ENCODE data around the gene EBNA1BP2.
A peak's percentile ranks its signal among the peaks of the same experiment; 100 is the strongest.

The EBNA1BP2 gene

GRCh38 chr1:43194509-43194908 is 22.4 kb upstream of the EBNA1BP2 start:
- H3K4me1 Mint-ChIP-seq, result no peaks in the 10 kb centered on the region
- no peak overlapping the region for H3K4me3 Mint-ChIP-seq
- H3K36me3 Mint-ChIP-seq, result no peaks in the 10 kb centered on the region
- no peak overlapping the region for H3K27ac Mint-ChIP-seq
- peaks cover 10% of the 10 kb centered on the region for H3K9me3 Mint-ChIP-seq
- ATAC-seq (no peak), DNase-seq (ENCODE audit: low spot score in 2 of 2) (no peak)

- no peaks in the 10 kb centered on the region for H3K36me3 Mint-ChIP-seq
- H3K4me1 Mint-ChIP-seq, result no peaks in the 10 kb centered on the region
- H3K27ac Mint-ChIP-seq, result no peak overlapping the region
- H3K4me3 Mint-ChIP-seq, result no peak overlapping the region
- H3K9me3 Mint-ChIP-seq, result peaks cover 4% of the 10 kb centered on the region
- no peak for ATAC-seq
- DNase-seq (ENCODE audit: low spot score in 2 of 2), result no peak
Measured at GRCh38 chr1:43188106-43188505, 16.0 kb upstream of the EBNA1BP2 start.

- no peak for DNase-seq (ENCODE audit: low spot score in 2 of 2)
- Mint-ChIP-seq H3K36me3 (peaks cover 4% of the 10 kb centered on the region), H3K27ac (no peak overlapping the region), H3K4me1 (no peaks in the 10 kb centered on the region), H3K4me3 (no peak overlapping the region), H3K9me3 (no peaks in the 10 kb centered on the region)
- ATAC-seq, result no peak
Measured at GRCh38 chr1:43184995-43185394, 12.9 kb upstream of the EBNA1BP2 start.

- H3K36me3 Mint-ChIP-seq, result peaks cover 4% of the 10 kb centered on the region
- H3K27ac Mint-ChIP-seq, result no peak overlapping the region
- no peaks in the 10 kb centered on the region for H3K9me3 Mint-ChIP-seq
- ATAC-seq (no peak), DNase-seq (ENCODE audit: low spot score in 2 of 2) (no peak)
- H3K4me1 Mint-ChIP-seq, result no peaks in the 10 kb centered on the region
- no peak overlapping the region for H3K4me3 Mint-ChIP-seq
Measured at GRCh38 chr1:43184388-43184787, 12.3 kb upstream of the EBNA1BP2 start.

GRCh38 chr1:43177691-43178090 is 5.6 kb upstream of the EBNA1BP2 start:
- H3K9me3 Mint-ChIP-seq, result no peaks in the 10 kb centered on the region
- H3K36me3 Mint-ChIP-seq, result peaks cover 4% of the 10 kb centered on the region
- H3K4me1 Mint-ChIP-seq, result no peaks in the 10 kb centered on the region
- H3K4me3 Mint-ChIP-seq, result no peak overlapping the region
- H3K27ac Mint-ChIP-seq, result no peak overlapping the region
- DNase-seq (ENCODE audit: low spot score in 2 of 2), result no peak
- ATAC-seq, result no peak

GRCh38 chr1:43174873-43175272 is 2.8 kb upstream of the EBNA1BP2 start:
- no peak overlapping the region for H3K4me3 Mint-ChIP-seq
- ATAC-seq (no peak), DNase-seq (ENCODE audit: low spot score in 2 of 2) (no peak)
- peaks cover 12% of the 10 kb centered on the region for H3K4me1 Mint-ChIP-seq
- H3K27ac Mint-ChIP-seq, result no peak overlapping the region
- H3K36me3 Mint-ChIP-seq, result peaks cover 23% of the 10 kb centered on the region
- no peaks in the 10 kb centered on the region for H3K9me3 Mint-ChIP-seq

GRCh38 chr1:43172527-43172972 is 460 bp upstream of the EBNA1BP2 start:
- Mint-ChIP-seq H3K27ac (peak overlapping the region; percentile 98), H3K4me1 (peaks cover 18% of the 10 kb centered on the region)
- DNase-seq (ENCODE audit: low spot score in 2 of 2), result no peak

GRCh38 chr1:43171312-43171875 is 696 bp downstream of the EBNA1BP2 start:
- H3K36me3 Mint-ChIP-seq, result peaks cover 58% of the 10 kb centered on the region
- no peak for ATAC-seq
- peak overlapping the region; percentile 98 for H3K27ac Mint-ChIP-seq
- peak overlapping the region; percentile 99 for H3K4me3 Mint-ChIP-seq
- H3K9me3 Mint-ChIP-seq, result no peaks in the 10 kb centered on the region
- H3K4me1 Mint-ChIP-seq, result peaks cover 18% of the 10 kb centered on the region
- DNase-seq (ENCODE audit: low spot score in 2 of 2), result no peak

More at GRCh38 chr1:43172527-43172972, 460 bp upstream of the EBNA1BP2 start:
- Mint-ChIP-seq H3K9me3 (no peaks in the 10 kb centered on the region), H3K36me3 (peaks cover 47% of the 10 kb centered on the region), H3K4me3 (peak overlapping the region; percentile 99)
- ATAC-seq, result peak; percentile 84

- Mint-ChIP-seq H3K4me1 (peaks cover 11% of the 10 kb centered on the region), H3K9me3 (no peaks in the 10 kb centered on the region), H3K36me3 (peaks cover 91% of the 10 kb centered on the region), H3K4me3 (no peak overlapping the region), H3K27ac (peak overlapping the region; percentile 3)
- no peak for ATAC-seq
- no peak for DNase-seq (ENCODE audit: low spot score in 2 of 2)
Measured at GRCh38 chr1:43165765-43166164, 6.3 kb downstream of the EBNA1BP2 start.

- Mint-ChIP-seq H3K27ac (no peak overlapping the region), H3K36me3 (peaks cover 85% of the 10 kb centered on the region), H3K4me3 (no peak overlapping the region), H3K4me1 (peaks cover 11% of the 10 kb centered on the region), H3K9me3 (no peaks in the 10 kb centered on the region)
- ATAC-seq (no peak), DNase-seq (ENCODE audit: low spot score in 2 of 2) (no peak)
Measured at GRCh38 chr1:43165162-43165561, 6.9 kb downstream of the EBNA1BP2 start.

- Mint-ChIP-seq H3K4me3 (no peak overlapping the region), H3K27ac (no peak overlapping the region), H3K9me3 (no peaks in the 10 kb centered on the region), H3K36me3 (no peaks in the 10 kb centered on the region), H3K4me1 (no peaks in the 10 kb centered on the region)
- DNase-seq (ENCODE audit: low spot score in 2 of 2), result no peak
- ATAC-seq, result no peak
Measured at GRCh38 chr1:43156026-43156425, 16.1 kb downstream of the EBNA1BP2 start.

GRCh38 chr1:43153443-43153842 is 18.6 kb downstream of the EBNA1BP2 start:
- H3K27ac Mint-ChIP-seq, result no peak overlapping the region
- H3K9me3 Mint-ChIP-seq, result no peaks in the 10 kb centered on the region
- no peak overlapping the region for H3K4me3 Mint-ChIP-seq
- ATAC-seq (no peak), DNase-seq (ENCODE audit: low spot score in 2 of 2) (no peak)
- H3K36me3 Mint-ChIP-seq, result no peaks in the 10 kb centered on the region
- no peaks in the 10 kb centered on the region for H3K4me1 Mint-ChIP-seq

GRCh38 chr1:43152866-43153265 is 19.2 kb downstream of the EBNA1BP2 start:
- ATAC-seq (no peak), DNase-seq (ENCODE audit: low spot score in 2 of 2) (no peak)
- Mint-ChIP-seq H3K4me1 (no peaks in the 10 kb centered on the region), H3K27ac (no peak overlapping the region), H3K36me3 (no peaks in the 10 kb centered on the region), H3K9me3 (no peaks in the 10 kb centered on the region), H3K4me3 (no peak overlapping the region)

GRCh38 chr1:43149889-43150288 is 22.2 kb downstream of the EBNA1BP2 start:
- DNase-seq (ENCODE audit: low spot score in 2 of 2), result no peak
- H3K9me3 Mint-ChIP-seq, result no peaks in the 10 kb centered on the region
- no peaks in the 10 kb centered on the region for H3K4me1 Mint-ChIP-seq
- H3K36me3 Mint-ChIP-seq, result no peaks in the 10 kb centered on the region
- no peak overlapping the region for H3K4me3 Mint-ChIP-seq
- ATAC-seq, result no peak
- no peak overlapping the region for H3K27ac Mint-ChIP-seq

GRCh38 chr1:43147625-43148327 is 24.3 kb downstream of the EBNA1BP2 start:
- no peak overlapping the region for H3K27ac Mint-ChIP-seq
- DNase-seq (ENCODE audit: low spot score in 2 of 2), result peak in 1 of 2 donors; percentile 57
- H3K9me3 Mint-ChIP-seq, result no peaks in the 10 kb centered on the region
- H3K4me1 Mint-ChIP-seq, result no peaks in the 10 kb centered on the region
- peak; percentile 57 for ATAC-seq
- no peaks in the 10 kb centered on the region for H3K36me3 Mint-ChIP-seq
- H3K4me3 Mint-ChIP-seq, result no peak overlapping the region

- no peak overlapping the region for H3K4me3 Mint-ChIP-seq
- no peak for ATAC-seq
- no peak for DNase-seq (ENCODE audit: low spot score in 2 of 2)
- no peak overlapping the region for H3K27ac Mint-ChIP-seq
- no peaks in the 10 kb centered on the region for H3K4me1 Mint-ChIP-seq
- H3K9me3 Mint-ChIP-seq, result no peaks in the 10 kb centered on the region
- H3K36me3 Mint-ChIP-seq, result no peaks in the 10 kb centered on the region
Measured at GRCh38 chr1:43144237-43144636, 27.9 kb downstream of the EBNA1BP2 start.

Measured in stimulated activated effector memory CD8-positive, alpha-beta T cell treated with anti-CD3 and anti-CD28 coated beads, Interleukin-12 subunit alpha, Interleukin-12 subunit beta, amount 100 ng/mL, for 72 hours (primary cell).